ENCODE measurements around the gene MCF2L2.

DNA sequence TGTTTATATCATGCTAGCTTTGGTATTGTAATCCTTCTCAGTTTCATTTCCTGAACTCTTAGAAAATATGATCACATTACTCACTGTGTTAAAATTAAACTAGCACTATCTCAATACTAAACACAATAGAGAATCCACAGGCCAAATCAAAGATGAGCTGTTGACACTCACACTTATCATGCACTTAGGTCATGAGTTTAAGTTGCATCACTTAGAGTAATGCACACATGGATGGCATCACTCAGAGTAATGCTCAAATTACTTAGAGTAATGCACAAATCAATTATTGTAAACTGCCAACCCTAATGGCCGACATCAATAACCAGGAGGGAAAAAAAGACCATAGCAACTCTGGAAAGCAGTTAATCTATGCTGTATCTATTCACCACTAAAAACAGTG, 40.0 kb upstream of the MCF2L2 start:
- TF ChIP-seq CTCF (IDR thresholded peaks at IDR 0.05) (no peak), POLR2A (IDR thresholded peaks at IDR 0.05) (no peak)
